Measurements from ENCODE around the gene CD22. TPM values are rescaled to one million over a fixed set of nuclear protein-coding genes. Genes with fewer than 3 reads are reported as not detected.
"Not testable (repeated sequence)": the region's sequence is repeated elsewhere in the genome, so short reads cannot be mapped to it uniquely, and the experiment has no call there.

CD22 gene
- total RNA-seq, 1 donor, result not detected

- H3K79me2 ChIP-seq (ENCODE audit: insufficient read depth, low read length), result no peaks in the 10 kb centered on the region
- peaks cover 11% of the 10 kb centered on the region for H3K27me3 ChIP-seq (ENCODE audit: insufficient read depth, low read length)
- no peaks in the 10 kb centered on the region for H3K36me3 ChIP-seq (ENCODE audit: insufficient read depth, low read length)
- no peak overlapping the region for H2AFZ ChIP-seq (ENCODE audit: low read length)
- no peaks in the 10 kb centered on the region for H4K20me1 ChIP-seq (ENCODE audit: insufficient read depth, low read length)
- H3K4me1 ChIP-seq (ENCODE audit: insufficient read depth, low read length), result no peaks in the 10 kb centered on the region
- no peak overlapping the region for H3K27ac ChIP-seq (ENCODE audit: low read depth, low read length)
- DNase-seq (ENCODE audit: insufficient read length, low spot score, missing footprints), result no peak
- H3K4me2 ChIP-seq (ENCODE audit: insufficient read depth, low read length), result no peak overlapping the region
- TF ChIP-seq CTCF (IDR thresholded peaks at IDR 0.05; ENCODE audit: extremely low read depth, low read depth, low read length), result no peak
- no peaks in the 10 kb centered on the region for H3K9me3 ChIP-seq (ENCODE audit: low read depth, low read length)
- no peak overlapping the region for H3K4me3 ChIP-seq (ENCODE audit: insufficient read depth, low read length)
These were observed 25.9 kb downstream of the CD22 start for GRCh38 chr19:35354898-35355297.

- Histone ChIP-seq H2AFZ (ENCODE audit: low read length) (no peak overlapping the region), H3K27me3 (ENCODE audit: insufficient read depth, low read length) (peaks cover 11% of the 10 kb centered on the region), H3K9me3 (ENCODE audit: low read depth, low read length) (no peaks in the 10 kb centered on the region), H3K27ac (ENCODE audit: low read depth, low read length) (no peak overlapping the region), H3K4me2 (ENCODE audit: insufficient read depth, low read length) (no peak overlapping the region), H3K79me2 (ENCODE audit: insufficient read depth, low read length) (no peaks in the 10 kb centered on the region), H4K20me1 (ENCODE audit: insufficient read depth, low read length) (no peaks in the 10 kb centered on the region), H3K36me3 (ENCODE audit: insufficient read depth, low read length) (no peaks in the 10 kb centered on the region), H3K4me1 (ENCODE audit: insufficient read depth, low read length) (no peaks in the 10 kb centered on the region), H3K4me3 (ENCODE audit: insufficient read depth, low read length) (no peak overlapping the region)
- no peak for DNase-seq (ENCODE audit: insufficient read length, low spot score, missing footprints)
- no peak for TF ChIP-seq CTCF (IDR thresholded peaks at IDR 0.05; ENCODE audit: extremely low read depth, low read depth, low read length)
These were observed 26.9 kb downstream of the CD22 start for GRCh38 chr19:35355791-35356460.

- Histone ChIP-seq H3K36me3 (ENCODE audit: insufficient read depth, low read length) (no peaks in the 10 kb centered on the region), H3K27ac (ENCODE audit: low read depth, low read length) (no peak within 1 kb of the TSS), H3K4me2 (ENCODE audit: insufficient read depth, low read length) (no peak within 1 kb of the TSS), H3K27me3 (ENCODE audit: insufficient read depth, low read length) (peaks cover 11% of the 10 kb centered on the region), H3K4me1 (ENCODE audit: insufficient read depth, low read length) (no peaks in the 10 kb centered on the region), H4K20me1 (ENCODE audit: insufficient read depth, low read length) (no peaks in the 10 kb centered on the region), H3K79me2 (ENCODE audit: insufficient read depth, low read length) (no peaks in the 10 kb centered on the region), H3K9me3 (ENCODE audit: low read depth, low read length) (no peaks in the 10 kb centered on the region), H2AFZ (ENCODE audit: low read length) (no peak within 1 kb of the TSS), H3K4me3 (ENCODE audit: insufficient read depth, low read length) (no peak within 1 kb of the TSS)
- TF ChIP-seq CTCF (IDR thresholded peaks at IDR 0.05; ENCODE audit: extremely low read depth, low read depth, low read length), result no peak
- DNase-seq (ENCODE audit: insufficient read length, low spot score, missing footprints), result no peak
These were observed 29.0 kb downstream of the CD22 start, which contains the start of gene FFAR3 for GRCh38 chr19:35357867-35358573. TSS of gene FFAR3 (plus strand) at chr19:35358460. CDS start at chr19:35358891, 431 bp downstream.

GRCh38 chr19:35358834-35359233, 29.8 kb downstream of the CD22 start:
- not testable (repeated sequence) for H3K4me1 ChIP-seq (ENCODE audit: insufficient read depth, low read length); H3K9me3 ChIP-seq (ENCODE audit: low read depth, low read length); H3K4me2 ChIP-seq (ENCODE audit: insufficient read depth, low read length); H4K20me1 ChIP-seq (ENCODE audit: insufficient read depth, low read length); H3K4me3 ChIP-seq (ENCODE audit: insufficient read depth, low read length); H3K36me3 ChIP-seq (ENCODE audit: insufficient read depth, low read length); H3K79me2 ChIP-seq (ENCODE audit: insufficient read depth, low read length); H3K27ac ChIP-seq (ENCODE audit: low read depth, low read length); H2AFZ ChIP-seq (ENCODE audit: low read length); DNase-seq (ENCODE audit: insufficient read length, low spot score, missing footprints)
- peaks cover 11% of the 10 kb centered on the region for H3K27me3 ChIP-seq (ENCODE audit: insufficient read depth, low read length)

GRCh38 chr19:35359395-35359794, 30.4 kb downstream of the CD22 start:
- not testable (repeated sequence) for H3K79me2 ChIP-seq (ENCODE audit: insufficient read depth, low read length); H3K4me2 ChIP-seq (ENCODE audit: insufficient read depth, low read length); H3K4me3 ChIP-seq (ENCODE audit: insufficient read depth, low read length); H3K4me1 ChIP-seq (ENCODE audit: insufficient read depth, low read length); H2AFZ ChIP-seq (ENCODE audit: low read length); H3K27ac ChIP-seq (ENCODE audit: low read depth, low read length); H3K36me3 ChIP-seq (ENCODE audit: insufficient read depth, low read length); H4K20me1 ChIP-seq (ENCODE audit: insufficient read depth, low read length); DNase-seq (ENCODE audit: insufficient read length, low spot score, missing footprints); H3K9me3 ChIP-seq (ENCODE audit: low read depth, low read length)
- H3K27me3 ChIP-seq (ENCODE audit: insufficient read depth, low read length), result peaks cover 11% of the 10 kb centered on the region

- not testable (repeated sequence) for DNase-seq (ENCODE audit: insufficient read length, low spot score, missing footprints); H3K4me3 ChIP-seq (ENCODE audit: insufficient read depth, low read length); H3K79me2 ChIP-seq (ENCODE audit: insufficient read depth, low read length); H2AFZ ChIP-seq (ENCODE audit: low read length); H3K9me3 ChIP-seq (ENCODE audit: low read depth, low read length); H3K27ac ChIP-seq (ENCODE audit: low read depth, low read length); H3K36me3 ChIP-seq (ENCODE audit: insufficient read depth, low read length); H3K4me1 ChIP-seq (ENCODE audit: insufficient read depth, low read length); H3K4me2 ChIP-seq (ENCODE audit: insufficient read depth, low read length); H4K20me1 ChIP-seq (ENCODE audit: insufficient read depth, low read length)
- peaks cover 11% of the 10 kb centered on the region for H3K27me3 ChIP-seq (ENCODE audit: insufficient read depth, low read length)
These were observed 31.1 kb downstream of the CD22 start for GRCh38 chr19:35360081-35360480.
